Thymus (tissue), 11 donors: ENCODE results near the gene ASAP3. TPM values are rescaled to one million over a fixed set of nuclear protein-coding genes. Genes with fewer than 3 reads are reported as not detected.

Experiments used
- DNase-seq, 9 donors: peaks; one replicate each; pipeline ENCODE4 v3.0.0-alpha.2; 2013; ENCODE audit warnings: low spot score in 9 of 9, low read depth in 6 of 9, missing footprints in 1 of 9
- H3K27ac ChIP-seq, 2 donors: one replicate each; pipeline ENCODE4 v1.5.1; 2013; ENCODE audit warnings: control low read depth in 1 of 2, low read depth in 1 of 2, low read length in 1 of 2, mild to moderate bottlenecking in 1 of 2, moderate library complexity in 1 of 2
- H3K27me3 ChIP-seq, 2 donors: one replicate each; pipeline ENCODE4 v1.5.1; 2013; ENCODE audit warnings: low read length in 1 of 2; ENCODE audit not compliant: control insufficient read depth in 2 of 2, insufficient read depth in 1 of 2
- H3K36me3 ChIP-seq, 2 donors: one replicate each; pipeline ENCODE4 v1.5.1; 2013; ENCODE audit warnings: low read length in 1 of 2, mild to moderate bottlenecking in 1 of 2, moderate library complexity in 1 of 2; ENCODE audit not compliant: control insufficient read depth in 2 of 2, insufficient read depth in 2 of 2
- H3K4me1 ChIP-seq, 2 donors: one replicate each; pipeline ENCODE4 v1.5.1; 2013; ENCODE audit warnings: low read length in 2 of 2; ENCODE audit not compliant: control insufficient read depth in 2 of 2, insufficient read depth in 2 of 2
- H3K4me3 ChIP-seq, 2 donors: one replicate each; pipeline ENCODE4 v1.5.1; 2013; ENCODE audit warnings: low read length in 2 of 2, control low read depth in 1 of 2, mild to moderate bottlenecking in 1 of 2
- H3K9me3 ChIP-seq, 2 donors: one replicate each; pipeline ENCODE4 v1.5.1; 2013; ENCODE audit warnings: low read length in 1 of 2, mild to moderate bottlenecking in 1 of 2; ENCODE audit not compliant: control insufficient read depth in 2 of 2, insufficient read depth in 1 of 2
- whole genome bisulfite sequencing: extraction: QIAGEN DNeasy Blood & Tissue Kit; methylation state at CpG from one replicate; pipeline ENCODE4 v1.1.7; 2013; 5-methylcytosine and 5-hydroxymethylcytosine counted together
- polyA plus RNA-seq: library from polyadenylated mRNA; stranded (reverse); fragments of 200-250 nt; gene quantifications from one replicate; pipeline ENCODE4 v1.2.3, GENCODE V29; 2013
- total RNA-seq: library from RNA; stranded (reverse); fragments of 120-200 nt; gene quantifications from one replicate; pipeline ENCODE4 v1.2.4, GENCODE V29; 2013
- donor health status: healthy.

ASAP3 gene
- total and polyA plus RNA-seq, 2 donors = 4.1 to 10.4 TPM

- H3K4me1 ChIP-seq = peaks cover 20 to 27% of the 10 kb centered on the region in 2 donors
- H3K27ac ChIP-seq = no peak overlapping the region
- no peak overlapping the region for H3K4me3 ChIP-seq
- H3K9me3 ChIP-seq = no peaks in the 10 kb centered on the region
- H3K27me3 ChIP-seq = peaks cover 32 to 84% of the 10 kb centered on the region in 2 donors
- no peaks in the 10 kb centered on the region for H3K36me3 ChIP-seq
- WGBS = 37% methylated on average over 5 of the region's 5 CpGs
- no peak for DNase-seq
Measured at GRCh38 chr1:23425193-23425494, 58.8 kb downstream of the ASAP3 start.

GRCh38 chr1:23424293-23425192 lies 59.4 kb downstream of the ASAP3 start, which contains the start of gene TCEA3:
Gene TCEA3, minus strand, starts transcription at chr1:23424748. Its CDS starts 115 bp downstream, at chr1:23424633.
- WGBS = 2% methylated on average over 84 of the region's 84 CpGs
- Histone ChIP-seq H3K4me1 (peaks cover 20 to 27% of the 10 kb centered on the region in 2 donors), H3K27ac (no peak within 1 kb of the TSS), H3K9me3 (no peaks in the 10 kb centered on the region), H3K27me3 (peaks cover 32 to 82% of the 10 kb centered on the region in 2 donors), H3K4me3 (peak within 1 kb of the TSS in 1 of 2 donors; percentile 53), H3K36me3 (no peaks in the 10 kb centered on the region)
- DNase-seq = peak in 1 of 9 donors; percentile 19

- DNase-seq = no peak
Measured at GRCh38 chr1:23423415-23424292, 60.3 kb downstream of the ASAP3 start.

GRCh38 chr1:23422941-23423340 lies 61.0 kb downstream of the ASAP3 start:
- H3K4me1 ChIP-seq = peaks cover 20 to 27% of the 10 kb centered on the region in 2 donors
- H3K36me3 ChIP-seq = no peaks in the 10 kb centered on the region
- no peak for DNase-seq
- H3K9me3 ChIP-seq = no peaks in the 10 kb centered on the region
- WGBS = 75% methylated on average over 6 of the region's 6 CpGs
- peaks cover 32 to 70% of the 10 kb centered on the region in 2 donors for H3K27me3 ChIP-seq
- H3K27ac ChIP-seq = no peak overlapping the region
- H3K4me3 ChIP-seq = no peak overlapping the region

More at GRCh38 chr1:23423415-23424292, 60.3 kb downstream of the ASAP3 start:
- WGBS = 20% methylated on average over 46 of the region's 46 CpGs
- no peaks in the 10 kb centered on the region for H3K36me3 ChIP-seq
- H3K9me3 ChIP-seq = no peaks in the 10 kb centered on the region
- peaks cover 32 to 77% of the 10 kb centered on the region in 2 donors for H3K27me3 ChIP-seq
- peak overlapping the region in 1 of 2 donors; percentile 53 for H3K4me3 ChIP-seq
- H3K4me1 ChIP-seq = peaks cover 20 to 27% of the 10 kb centered on the region in 2 donors
- no peak overlapping the region for H3K27ac ChIP-seq

GRCh38 chr1:23422241-23422877 lies 61.6 kb downstream of the ASAP3 start:
- H3K4me1 ChIP-seq = peaks cover 20 to 27% of the 10 kb centered on the region in 2 donors
- peaks cover 32 to 64% of the 10 kb centered on the region in 2 donors for H3K27me3 ChIP-seq
- H3K36me3 ChIP-seq = no peaks in the 10 kb centered on the region
- 22% methylated on average over 15 of the region's 15 CpGs for WGBS
- no peaks in the 10 kb centered on the region for H3K9me3 ChIP-seq
- H3K27ac ChIP-seq = peak overlapping the region in 1 of 2 donors; percentile 36
- peak in 4 of 9 donors; percentile 21 to 67 (median 40) for DNase-seq
- H3K4me3 ChIP-seq = no peak overlapping the region

GRCh38 chr1:23421753-23422240 lies 62.2 kb downstream of the ASAP3 start:
- 72% methylated on average over 6 of the region's 6 CpGs for WGBS
- H3K27me3 ChIP-seq = peaks cover 32 to 59% of the 10 kb centered on the region in 2 donors
- no peaks in the 10 kb centered on the region for H3K36me3 ChIP-seq
- no peak overlapping the region for H3K4me3 ChIP-seq
- DNase-seq = peak in 1 of 9 donors; percentile 19
- no peaks in the 10 kb centered on the region for H3K9me3 ChIP-seq
- peak overlapping the region in 1 of 2 donors; percentile 25 for H3K27ac ChIP-seq
- H3K4me1 ChIP-seq = peaks cover 20 to 27% of the 10 kb centered on the region in 2 donors

GRCh38 chr1:23421343-23421742 lies 62.6 kb downstream of the ASAP3 start:
- Histone ChIP-seq H3K36me3 (no peaks in the 10 kb centered on the region), H3K4me1 (peaks cover 20 to 27% of the 10 kb centered on the region in 2 donors), H3K4me3 (no peak overlapping the region), H3K27me3 (peaks cover 28 to 54% of the 10 kb centered on the region in 2 donors), H3K27ac (no peak overlapping the region), H3K9me3 (no peaks in the 10 kb centered on the region)
- WGBS = 91% methylated on average over 3 of the region's 3 CpGs
- no peak for DNase-seq

- WGBS = 97% methylated on average over 3 of the region's 3 CpGs
- Histone ChIP-seq H3K4me3 (no peak overlapping the region), H3K4me1 (peaks cover 20 to 27% of the 10 kb centered on the region in 2 donors), H3K27ac (no peak overlapping the region), H3K27me3 (peaks cover 23 to 49% of the 10 kb centered on the region in 2 donors), H3K36me3 (no peaks in the 10 kb centered on the region), H3K9me3 (no peaks in the 10 kb centered on the region)
- no peak for DNase-seq
Measured at GRCh38 chr1:23420778-23421177, 63.2 kb downstream of the ASAP3 start.
